Fibroblast of lung (primary cell): ENCODE results near the gene MDC1.

Source experiments
- EZH2 ChIP-seq: IDR thresholded peaks from 2 replicates; pipeline ENCODE4 v1.5.1; 2012; ENCODE audit warnings: low read length, control low read depth, mild to moderate bottlenecking; ENCODE audit errors: missing control alignments
- TF ChIP-seq, protein P1 (sequence below), 2 donors: IDR thresholded peaks in 1 of 2; conservative IDR thresholded peaks in 1 of 2; 1 replicate in 1 of 2; 2 replicates in 1 of 2; pipeline ENCODE4 v1.5.1; 2011 to 2012; ENCODE audit warnings: low read length in 2 of 2, control low read depth in 1 of 2, inconsistent platforms in 1 of 2, low read depth in 1 of 2, mild to moderate bottlenecking in 1 of 2

- TF ChIP-seq, protein P1, sequence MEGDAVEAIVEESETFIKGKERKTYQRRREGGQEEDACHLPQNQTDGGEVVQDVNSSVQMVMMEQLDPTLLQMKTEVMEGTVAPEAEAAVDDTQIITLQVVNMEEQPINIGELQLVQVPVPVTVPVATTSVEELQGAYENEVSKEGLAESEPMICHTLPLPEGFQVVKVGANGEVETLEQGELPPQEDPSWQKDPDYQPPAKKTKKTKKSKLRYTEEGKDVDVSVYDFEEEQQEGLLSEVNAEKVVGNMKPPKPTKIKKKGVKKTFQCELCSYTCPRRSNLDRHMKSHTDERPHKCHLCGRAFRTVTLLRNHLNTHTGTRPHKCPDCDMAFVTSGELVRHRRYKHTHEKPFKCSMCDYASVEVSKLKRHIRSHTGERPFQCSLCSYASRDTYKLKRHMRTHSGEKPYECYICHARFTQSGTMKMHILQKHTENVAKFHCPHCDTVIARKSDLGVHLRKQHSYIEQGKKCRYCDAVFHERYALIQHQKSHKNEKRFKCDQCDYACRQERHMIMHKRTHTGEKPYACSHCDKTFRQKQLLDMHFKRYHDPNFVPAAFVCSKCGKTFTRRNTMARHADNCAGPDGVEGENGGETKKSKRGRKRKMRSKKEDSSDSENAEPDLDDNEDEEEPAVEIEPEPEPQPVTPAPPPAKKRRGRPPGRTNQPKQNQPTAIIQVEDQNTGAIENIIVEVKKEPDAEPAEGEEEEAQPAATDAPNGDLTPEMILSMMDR (conservative IDR thresholded peaks at IDR 0.05 in 1 of 2, IDR thresholded peaks at IDR 0.05 in 1 of 2; ENCODE audit: low read depth in 1 of 2, low read length in 2 of 2): no peak
- TF ChIP-seq EZH2: no peak
These were observed 11.5 kb downstream of the MDC1 start for GRCh38 chr6:30705620-30706019.
